ENCODE measurements around the gene TCEA2. TPM values are rescaled to one million over a fixed set of nuclear protein-coding genes. Genes with fewer than 3 reads are reported as not detected.

Gene TCEA2
- total and polyA plus RNA-seq, 2 of the 13 experiments (the other 11 are each of a cell fraction or from before 2014, with no cell fraction given), result 28.1 to 33.7 TPM

DNA sequence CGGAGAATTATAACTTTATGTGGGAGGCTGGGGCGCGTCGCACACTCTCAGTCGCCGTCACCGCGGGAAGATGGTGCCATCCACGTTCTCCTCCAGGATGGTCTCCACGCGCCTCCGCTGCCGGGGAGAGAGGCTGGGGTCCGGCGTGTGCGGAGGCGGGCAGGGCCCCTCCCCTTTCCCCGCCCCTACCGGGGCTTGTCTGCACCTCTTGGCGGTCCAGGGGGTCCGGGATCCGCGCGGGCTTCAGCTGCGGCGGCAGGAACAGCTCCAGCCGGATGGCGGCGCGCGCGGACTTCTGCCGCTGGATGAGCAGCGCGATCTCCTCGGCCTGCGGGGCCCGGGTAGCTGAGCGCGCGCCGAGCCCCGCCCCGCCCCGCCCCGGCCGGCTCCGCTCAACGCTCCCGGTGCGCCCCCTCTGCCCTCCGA lies 20.4 kb downstream of the TCEA2 start (continued):
- TF ChIP-seq, protein P1, sequence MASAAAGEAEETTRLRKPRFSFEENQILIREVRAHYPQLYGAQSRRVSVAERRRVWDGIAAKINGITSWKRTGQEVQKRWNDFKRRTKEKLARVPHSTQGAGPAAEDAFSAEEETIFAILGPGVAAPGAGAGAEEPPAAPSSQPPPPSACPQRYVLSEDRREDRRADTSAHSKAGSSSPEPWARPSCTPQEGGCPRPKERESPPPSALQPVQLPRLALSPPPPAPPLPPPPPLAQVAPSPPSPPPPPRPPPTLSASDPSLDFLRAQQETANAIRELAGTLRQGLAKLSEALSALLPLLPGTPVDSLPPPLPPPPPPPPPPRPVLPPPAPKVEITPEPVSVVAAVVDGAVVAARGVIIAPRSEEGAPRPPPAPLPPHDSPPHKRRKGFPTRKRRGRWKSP (CRISPR knock-in tag; IDR thresholded peaks at IDR 0.05), result no peak
- TF ChIP-seq ZFP36 (IDR thresholded peaks at IDR 0.05; ENCODE audit: borderline replicate concordance, low read depth, low read length, partially characterized antibody) (no peak), NR2F6 (IDR thresholded peaks at IDR 0.05) (no peak), NR2F6 (CRISPR knock-in tag; IDR thresholded peaks at IDR 0.05) (peak; percentile 63; the same call in 1 of the 2 replicates), ZFP82 (CRISPR knock-in tag; IDR thresholded peaks at IDR 0.05; ENCODE audit: borderline replicate concordance) (peak; percentile 69; the same call in 1 of the 2 replicates), ZFP1 (CRISPR knock-in tag; IDR thresholded peaks at IDR 0.05) (no peak), ZNF383 (CRISPR knock-in tag; IDR thresholded peaks at IDR 0.05; ENCODE audit: borderline replicate concordance) (no peak), NCOR1 (IDR thresholded peaks at IDR 0.05; ENCODE audit: borderline replicate concordance, low read length) (no peak), ETV6 (CRISPR knock-in tag; conservative IDR thresholded peaks at IDR 0.05) (no peak), FOXJ3 (CRISPR knock-in tag; IDR thresholded peaks at IDR 0.05; ENCODE audit: borderline replicate concordance) (no peak), ZNF660 (CRISPR knock-in tag; IDR thresholded peaks at IDR 0.05; ENCODE audit: borderline replicate concordance, low read depth) (no peak), YY1 (IDR thresholded peaks at IDR 0.05; ENCODE audit: insufficient read depth, insufficient replicate concordance, low read depth, low read length) (peak; percentile 47), ZNF34 (CRISPR knock-in tag; IDR thresholded peaks at IDR 0.05; ENCODE audit: borderline replicate concordance) (no peak), FOXO1 (CRISPR knock-in tag; IDR thresholded peaks at IDR 0.05) (peak; percentile 21; the same call in 1 of the 2 replicates)
- TF ChIP-seq, protein P2, sequence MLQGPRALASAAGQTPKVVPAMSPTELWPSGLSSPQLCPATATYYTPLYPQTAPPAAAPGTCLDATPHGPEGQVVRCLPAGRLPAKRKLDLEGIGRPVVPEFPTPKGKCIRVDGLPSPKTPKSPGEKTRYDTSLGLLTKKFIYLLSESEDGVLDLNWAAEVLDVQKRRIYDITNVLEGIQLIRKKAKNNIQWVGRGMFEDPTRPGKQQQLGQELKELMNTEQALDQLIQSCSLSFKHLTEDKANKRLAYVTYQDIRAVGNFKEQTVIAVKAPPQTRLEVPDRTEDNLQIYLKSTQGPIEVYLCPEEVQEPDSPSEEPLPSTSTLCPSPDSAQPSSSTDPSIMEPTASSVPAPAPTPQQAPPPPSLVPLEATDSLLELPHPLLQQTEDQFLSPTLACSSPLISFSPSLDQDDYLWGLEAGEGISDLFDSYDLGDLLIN (CRISPR knock-in tag; IDR thresholded peaks at IDR 0.05; ENCODE audit: borderline replicate concordance), result no peak; the same call in 1 of the 2 replicates
- TF ChIP-seq, protein P3, sequence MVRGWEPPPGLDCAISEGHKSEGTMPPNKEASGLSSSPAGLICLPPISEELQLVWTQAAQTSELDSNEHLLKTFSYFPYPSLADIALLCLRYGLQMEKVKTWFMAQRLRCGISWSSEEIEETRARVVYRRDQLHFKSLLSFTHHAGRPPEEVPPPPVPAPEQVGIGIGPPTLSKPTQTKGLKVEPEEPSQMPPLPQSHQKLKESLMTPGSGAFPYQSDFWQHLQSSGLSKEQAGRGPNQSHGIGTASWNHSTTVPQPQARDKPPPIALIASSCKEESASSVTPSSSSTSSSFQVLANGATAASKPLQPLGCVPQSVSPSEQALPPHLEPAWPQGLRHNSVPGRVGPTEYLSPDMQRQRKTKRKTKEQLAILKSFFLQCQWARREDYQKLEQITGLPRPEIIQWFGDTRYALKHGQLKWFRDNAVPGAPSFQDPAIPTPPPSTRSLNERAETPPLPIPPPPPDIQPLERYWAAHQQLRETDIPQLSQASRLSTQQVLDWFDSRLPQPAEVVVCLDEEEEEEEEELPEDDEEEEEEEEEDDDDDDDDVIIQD (CRISPR knock-in tag; IDR thresholded peaks at IDR 0.05; ENCODE audit: low read depth), result 0 out of 2 replicates have a peak, but pooled peaks have one; percentile 33
- TF ChIP-seq, protein P4, sequence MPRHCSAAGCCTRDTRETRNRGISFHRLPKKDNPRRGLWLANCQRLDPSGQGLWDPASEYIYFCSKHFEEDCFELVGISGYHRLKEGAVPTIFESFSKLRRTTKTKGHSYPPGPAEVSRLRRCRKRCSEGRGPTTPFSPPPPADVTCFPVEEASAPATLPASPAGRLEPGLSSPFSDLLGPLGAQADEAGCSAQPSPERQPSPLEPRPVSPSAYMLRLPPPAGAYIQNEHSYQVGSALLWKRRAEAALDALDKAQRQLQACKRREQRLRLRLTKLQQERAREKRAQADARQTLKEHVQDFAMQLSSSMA (CRISPR knock-in tag; IDR thresholded peaks at IDR 0.05), result peak; percentile 69; the same call in 1 of the 2 replicates
- TF ChIP-seq, protein P5, sequence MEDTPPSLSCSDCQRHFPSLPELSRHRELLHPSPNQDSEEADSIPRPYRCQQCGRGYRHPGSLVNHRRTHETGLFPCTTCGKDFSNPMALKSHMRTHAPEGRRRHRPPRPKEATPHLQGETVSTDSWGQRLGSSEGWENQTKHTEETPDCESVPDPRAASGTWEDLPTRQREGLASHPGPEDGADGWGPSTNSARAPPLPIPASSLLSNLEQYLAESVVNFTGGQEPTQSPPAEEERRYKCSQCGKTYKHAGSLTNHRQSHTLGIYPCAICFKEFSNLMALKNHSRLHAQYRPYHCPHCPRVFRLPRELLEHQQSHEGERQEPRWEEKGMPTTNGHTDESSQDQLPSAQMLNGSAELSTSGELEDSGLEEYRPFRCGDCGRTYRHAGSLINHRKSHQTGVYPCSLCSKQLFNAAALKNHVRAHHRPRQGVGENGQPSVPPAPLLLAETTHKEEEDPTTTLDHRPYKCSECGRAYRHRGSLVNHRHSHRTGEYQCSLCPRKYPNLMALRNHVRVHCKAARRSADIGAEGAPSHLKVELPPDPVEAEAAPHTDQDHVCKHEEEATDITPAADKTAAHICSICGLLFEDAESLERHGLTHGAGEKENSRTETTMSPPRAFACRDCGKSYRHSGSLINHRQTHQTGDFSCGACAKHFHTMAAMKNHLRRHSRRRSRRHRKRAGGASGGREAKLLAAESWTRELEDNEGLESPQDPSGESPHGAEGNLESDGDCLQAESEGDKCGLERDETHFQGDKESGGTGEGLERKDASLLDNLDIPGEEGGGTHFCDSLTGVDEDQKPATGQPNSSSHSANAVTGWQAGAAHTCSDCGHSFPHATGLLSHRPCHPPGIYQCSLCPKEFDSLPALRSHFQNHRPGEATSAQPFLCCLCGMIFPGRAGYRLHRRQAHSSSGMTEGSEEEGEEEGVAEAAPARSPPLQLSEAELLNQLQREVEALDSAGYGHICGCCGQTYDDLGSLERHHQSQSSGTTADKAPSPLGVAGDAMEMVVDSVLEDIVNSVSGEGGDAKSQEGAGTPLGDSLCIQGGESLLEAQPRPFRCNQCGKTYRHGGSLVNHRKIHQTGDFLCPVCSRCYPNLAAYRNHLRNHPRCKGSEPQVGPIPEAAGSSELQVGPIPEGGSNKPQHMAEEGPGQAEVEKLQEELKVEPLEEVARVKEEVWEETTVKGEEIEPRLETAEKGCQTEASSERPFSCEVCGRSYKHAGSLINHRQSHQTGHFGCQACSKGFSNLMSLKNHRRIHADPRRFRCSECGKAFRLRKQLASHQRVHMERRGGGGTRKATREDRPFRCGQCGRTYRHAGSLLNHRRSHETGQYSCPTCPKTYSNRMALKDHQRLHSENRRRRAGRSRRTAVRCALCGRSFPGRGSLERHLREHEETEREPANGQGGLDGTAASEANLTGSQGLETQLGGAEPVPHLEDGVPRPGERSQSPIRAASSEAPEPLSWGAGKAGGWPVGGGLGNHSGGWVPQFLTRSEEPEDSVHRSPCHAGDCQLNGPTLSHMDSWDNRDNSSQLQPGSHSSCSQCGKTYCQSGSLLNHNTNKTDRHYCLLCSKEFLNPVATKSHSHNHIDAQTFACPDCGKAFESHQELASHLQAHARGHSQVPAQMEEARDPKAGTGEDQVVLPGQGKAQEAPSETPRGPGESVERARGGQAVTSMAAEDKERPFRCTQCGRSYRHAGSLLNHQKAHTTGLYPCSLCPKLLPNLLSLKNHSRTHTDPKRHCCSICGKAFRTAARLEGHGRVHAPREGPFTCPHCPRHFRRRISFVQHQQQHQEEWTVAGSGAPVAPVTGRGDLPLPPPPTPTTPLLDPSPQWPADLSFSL (CRISPR knock-in tag; IDR thresholded peaks at IDR 0.05), result no peak
